K562 (cell line): ENCODE data around the gene MINDY4. TPM values are rescaled to one million over a fixed set of nuclear protein-coding genes. Genes with fewer than 3 reads are reported as not detected.

Experiments used
- ATAC-seq: fragments of 200-7000 bp; cut with Tn5 transposase; 3 replicates; pipeline ENCODE4 v1.9.1; 2020; ENCODE audit warnings: moderate library complexity
- BruUV-seq: library from RNA; stranded (reverse); fragments of 400-500 nt; replicated peaks from 2 replicates; lab custom pipeline; 2021; lab: Mats Ljungman, UMichigan
- CTCF ChIA-PET: fragments of 300-600 bp; formaldehyde crosslinking; extraction: SDS; loops from one replicate; lab custom pipeline; 2021; ENCODE audit warnings: low intra/inter-chr PET ratio; lab: Yijun Ruan, JAX
- POLR2A ChIA-PET: fragments of 300-600, 350-650 bp; sonication (Branson Sonifier 250); formaldehyde crosslinking; extraction: SDS; loops from one replicate; lab custom pipeline; 2021; ENCODE audit warnings: antibody characterized with exemption, inconsistent platforms; lab: Yijun Ruan, JAX
- DNase-seq, 4 experiments: peaks; one replicate each; pipeline versions ENCODE4 v3.0.0 to v3.0.0-alpha.2; 2011 to 2018; ENCODE audit warnings: low spot score in 3 of 4, mixed read lengths in 3 of 4; ENCODE audit errors: extremely low read depth in 1 of 4
- FAIRE-seq: peaks from 2 replicates; lab custom pipeline; 2011; peaks lifted over from hg19 to GRCh38; lab: Jason Lieb, UNC
- H2AFZ ChIP-seq: 2 replicates; pipeline ENCODE4 v1.6.0; 2011; ENCODE audit warnings: low read depth, low read length, control low read depth, inconsistent platforms
- H3K27ac ChIP-seq: fragments of 200-600 bp; 3 replicates; pipeline ENCODE4 v1.8.0; 2011; ENCODE audit warnings: low read depth, mild to moderate bottlenecking, control low read depth, inconsistent platforms, low read length, moderate library complexity, mixed read lengths; ENCODE audit errors: extremely low read depth
- H3K27me3 ChIP-seq, 2 experiments: fragments of 300-600 bp in 1 of 2; 2 replicates in 1 of 2; 3 replicates in 1 of 2; pipeline versions ENCODE4 v1.6.0 to v1.8.0; 2011; ENCODE audit warnings: inconsistent platforms in 2 of 2, low read length in 2 of 2, mild to moderate bottlenecking in 1 of 2, mixed read lengths in 1 of 2, moderate library complexity in 1 of 2; ENCODE audit not compliant: control insufficient read depth in 2 of 2, insufficient read depth in 2 of 2
- H3K36me3 ChIP-seq: fragments of 300-600 bp; 3 replicates; pipeline ENCODE4 v1.8.0; 2011; ENCODE audit warnings: mild to moderate bottlenecking, low read length, inconsistent platforms; ENCODE audit not compliant: control insufficient read depth, insufficient read depth
- H3K4me1 ChIP-seq, 2 experiments: fragments of 200-600 bp in 1 of 2; replicated peaks in 1 of 2; 2 replicates in 1 of 2; 3 replicates in 1 of 2; pipeline versions ENCODE4 v1.5.1 to v1.8.0; 2011; ENCODE audit warnings: inconsistent platforms in 2 of 2, low read length in 2 of 2, mild to moderate bottlenecking in 1 of 2, mixed read lengths in 1 of 2, moderate library complexity in 1 of 2; ENCODE audit not compliant: control insufficient read depth in 2 of 2, insufficient read depth in 2 of 2
- H3K4me2 ChIP-seq: 2 replicates; pipeline ENCODE4 v1.6.1; 2011; ENCODE audit warnings: low read length, control low read depth, inconsistent platforms, mixed read lengths; ENCODE audit not compliant: insufficient read depth
- H3K4me3 ChIP-seq: fragments of 200-600 bp; sonication (generic), shearing (Covaris generic); 2 replicates; pipeline ENCODE4 v1.5.1; 2016; ENCODE audit warnings: control low read depth, inconsistent platforms
- H3K79me2 ChIP-seq: fragments of 200-600 bp; 3 replicates; pipeline ENCODE4 v1.8.0; 2011; ENCODE audit warnings: low read length, inconsistent platforms; ENCODE audit not compliant: control insufficient read depth, insufficient read depth
- H3K9ac ChIP-seq, 2 experiments: 2 replicates each; pipeline versions ENCODE4 v1.6.0 to v1.6.1; 2011; ENCODE audit warnings: low read depth in 2 of 2, low read length in 2 of 2, control low read depth in 1 of 2, inconsistent platforms in 1 of 2, mild to moderate bottlenecking in 1 of 2, mixed read lengths in 1 of 2; ENCODE audit not compliant: insufficient read depth in 1 of 2
- H3K9me1 ChIP-seq: one replicate; pipeline ENCODE4 v1.6.0; 2011; ENCODE audit warnings: inconsistent platforms, mild to moderate bottlenecking, low read length, moderate library complexity; ENCODE audit not compliant: control insufficient read depth, insufficient read depth
- H3K9me3 ChIP-seq: replicated peaks from 2 replicates; pipeline ENCODE4 v1.5.1; 2011; ENCODE audit warnings: low read depth, low read length, inconsistent platforms; ENCODE audit not compliant: control insufficient read depth, insufficient read depth
- H4K20me1 ChIP-seq: replicated peaks from 2 replicates; pipeline ENCODE4 v1.6.1; 2011; ENCODE audit warnings: low read length, inconsistent platforms, mixed read lengths; ENCODE audit not compliant: control insufficient read depth, insufficient read depth
- MBD2 ChIP-seq: sonication (generic); IDR thresholded peaks from 2 replicates; pipeline ENCODE4 v1.6.1; 2016; ENCODE audit warnings: low read depth, borderline replicate concordance
- WGBS: fragments of 100-300 bp; shearing (Covaris generic); methylation state at CpG from one replicate; pipeline ENCODE4 v1.1.6; 2016; ENCODE audit warnings: low coverage, mixed read lengths; ENCODE audit not compliant: insufficient coverage; ENCODE audit errors: missing lambda C conversion rate; 5-methylcytosine and 5-hydroxymethylcytosine counted together
- in situ Hi-C: fragments of 300-500 bp; cut with MboI; formaldehyde crosslinking; loops from 4 replicates; pipeline ENCODE4 v1.15.0; 2018; ENCODE audit warnings: inconsistent platforms, mixed read lengths
- intact Hi-C: fragments of 100-400 bp; cut with micrococcal nuclease; formaldehyde crosslinking; loops from 2 replicates; pipeline ENCODE4 v1.14.2; 2022
- polyA plus RNA-seq, 8 experiments: library from polyadenylated mRNA; depleted of rRNA in 4 of 8; stranded (reverse) in 5 of 8; unstranded in 3 of 8; fragments of >200 nt; fragmentation: Nextera tagmentation in 2 of 8; fragmentation: Illumina TruSeq in 1 of 8; extraction: Ambion mirVana in 2 of 8; extraction: Trizol in 1 of 8; gene quantifications; 2 replicates each; pipeline versions ENCODE4 v1.2.1 to v1.2.3, GENCODE V29; 2011 to 2014; ENCODE audit warnings: inconsistent platforms in 1 of 8, missing spikeins in 1 of 8
- total RNA-seq, 7 experiments: library from RNA; depleted of rRNA in 6 of 7; stranded (reverse); fragments of >200 nt in 6 of 7; fragmentation: Illumina TruSeq in 2 of 7; extraction: Trizol in 2 of 7; gene quantifications; 2 replicates each; pipeline versions ENCODE4 v1.2.1 to v1.2.3, GENCODE V29; 2011 to 2021; ENCODE audit warnings: low replicate concordance in 1 of 7
- TF ChIP-seq, protein P1 (sequence below): fragments of 450-650 bp; IDR thresholded peaks from 2 replicates; pipeline ENCODE4 v1.6.1; 2016; ENCODE audit warnings: low read depth
- TF ChIP-seq, protein P2 (sequence below): fragments of 250-450 bp; sonication (Bioruptor Pico); IDR thresholded peaks from 2 replicates; pipeline ENCODE4 v1.8.0; 2022; ENCODE audit warnings: inconsistent platforms, mild to moderate bottlenecking, moderate library complexity, borderline replicate concordance

Gene MINDY4
- total and polyA plus RNA-seq, 9 of the 15 experiments (the other 6 are each of a cell fraction or from before 2014, with no cell fraction given): 2.1 to 16.7 (median 11.0) TPM

DNA sequence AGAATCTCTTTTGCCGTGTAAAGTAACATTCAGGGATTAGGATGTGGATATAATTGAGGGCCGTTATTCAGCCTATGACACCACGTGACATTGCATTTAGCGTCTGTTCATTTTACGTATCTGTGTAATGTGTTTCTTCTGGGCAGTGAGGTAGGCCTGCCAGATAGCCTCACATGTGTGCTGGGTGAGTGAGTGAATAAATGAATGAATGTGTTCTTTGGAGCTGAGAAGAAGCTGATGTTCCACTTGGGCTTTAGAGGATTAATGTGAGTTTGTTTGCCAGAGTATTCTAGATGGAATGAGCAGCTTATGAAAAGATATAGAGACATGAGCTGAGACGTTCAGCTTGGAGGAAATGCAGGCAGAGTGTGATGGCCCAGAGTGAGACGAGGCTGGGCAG is 55.0 kb downstream of the MINDY4 start:
- DNase-seq (no peak), FAIRE-seq (no peak), ATAC-seq (no peak)
- intact Hi-C loops (no loop called here), in situ Hi-C loops (no loop called here)
- Histone ChIP-seq H4K20me1 (no peaks in the 10 kb centered on the region), H3K9me1 (no peaks in the 10 kb centered on the region), H3K79me2 (no peaks in the 10 kb centered on the region), H3K9ac (no peak overlapping the region), H3K9me3 (no peaks in the 10 kb centered on the region; the same call in 1 of the 2 replicates), H3K36me3 (peaks cover 5% of the 10 kb centered on the region; the same call in 2 of the 3 replicates), H3K27me3 (no peaks in the 10 kb centered on the region), H3K27ac (no peak overlapping the region), H3K4me1 (no peaks in the 10 kb centered on the region), H3K4me2 (no peak overlapping the region), H3K4me3 (no peak overlapping the region), H2AFZ (no peak overlapping the region)
- TF ChIP-seq MBD2: no peak
- TF ChIP-seq, protein P1, sequence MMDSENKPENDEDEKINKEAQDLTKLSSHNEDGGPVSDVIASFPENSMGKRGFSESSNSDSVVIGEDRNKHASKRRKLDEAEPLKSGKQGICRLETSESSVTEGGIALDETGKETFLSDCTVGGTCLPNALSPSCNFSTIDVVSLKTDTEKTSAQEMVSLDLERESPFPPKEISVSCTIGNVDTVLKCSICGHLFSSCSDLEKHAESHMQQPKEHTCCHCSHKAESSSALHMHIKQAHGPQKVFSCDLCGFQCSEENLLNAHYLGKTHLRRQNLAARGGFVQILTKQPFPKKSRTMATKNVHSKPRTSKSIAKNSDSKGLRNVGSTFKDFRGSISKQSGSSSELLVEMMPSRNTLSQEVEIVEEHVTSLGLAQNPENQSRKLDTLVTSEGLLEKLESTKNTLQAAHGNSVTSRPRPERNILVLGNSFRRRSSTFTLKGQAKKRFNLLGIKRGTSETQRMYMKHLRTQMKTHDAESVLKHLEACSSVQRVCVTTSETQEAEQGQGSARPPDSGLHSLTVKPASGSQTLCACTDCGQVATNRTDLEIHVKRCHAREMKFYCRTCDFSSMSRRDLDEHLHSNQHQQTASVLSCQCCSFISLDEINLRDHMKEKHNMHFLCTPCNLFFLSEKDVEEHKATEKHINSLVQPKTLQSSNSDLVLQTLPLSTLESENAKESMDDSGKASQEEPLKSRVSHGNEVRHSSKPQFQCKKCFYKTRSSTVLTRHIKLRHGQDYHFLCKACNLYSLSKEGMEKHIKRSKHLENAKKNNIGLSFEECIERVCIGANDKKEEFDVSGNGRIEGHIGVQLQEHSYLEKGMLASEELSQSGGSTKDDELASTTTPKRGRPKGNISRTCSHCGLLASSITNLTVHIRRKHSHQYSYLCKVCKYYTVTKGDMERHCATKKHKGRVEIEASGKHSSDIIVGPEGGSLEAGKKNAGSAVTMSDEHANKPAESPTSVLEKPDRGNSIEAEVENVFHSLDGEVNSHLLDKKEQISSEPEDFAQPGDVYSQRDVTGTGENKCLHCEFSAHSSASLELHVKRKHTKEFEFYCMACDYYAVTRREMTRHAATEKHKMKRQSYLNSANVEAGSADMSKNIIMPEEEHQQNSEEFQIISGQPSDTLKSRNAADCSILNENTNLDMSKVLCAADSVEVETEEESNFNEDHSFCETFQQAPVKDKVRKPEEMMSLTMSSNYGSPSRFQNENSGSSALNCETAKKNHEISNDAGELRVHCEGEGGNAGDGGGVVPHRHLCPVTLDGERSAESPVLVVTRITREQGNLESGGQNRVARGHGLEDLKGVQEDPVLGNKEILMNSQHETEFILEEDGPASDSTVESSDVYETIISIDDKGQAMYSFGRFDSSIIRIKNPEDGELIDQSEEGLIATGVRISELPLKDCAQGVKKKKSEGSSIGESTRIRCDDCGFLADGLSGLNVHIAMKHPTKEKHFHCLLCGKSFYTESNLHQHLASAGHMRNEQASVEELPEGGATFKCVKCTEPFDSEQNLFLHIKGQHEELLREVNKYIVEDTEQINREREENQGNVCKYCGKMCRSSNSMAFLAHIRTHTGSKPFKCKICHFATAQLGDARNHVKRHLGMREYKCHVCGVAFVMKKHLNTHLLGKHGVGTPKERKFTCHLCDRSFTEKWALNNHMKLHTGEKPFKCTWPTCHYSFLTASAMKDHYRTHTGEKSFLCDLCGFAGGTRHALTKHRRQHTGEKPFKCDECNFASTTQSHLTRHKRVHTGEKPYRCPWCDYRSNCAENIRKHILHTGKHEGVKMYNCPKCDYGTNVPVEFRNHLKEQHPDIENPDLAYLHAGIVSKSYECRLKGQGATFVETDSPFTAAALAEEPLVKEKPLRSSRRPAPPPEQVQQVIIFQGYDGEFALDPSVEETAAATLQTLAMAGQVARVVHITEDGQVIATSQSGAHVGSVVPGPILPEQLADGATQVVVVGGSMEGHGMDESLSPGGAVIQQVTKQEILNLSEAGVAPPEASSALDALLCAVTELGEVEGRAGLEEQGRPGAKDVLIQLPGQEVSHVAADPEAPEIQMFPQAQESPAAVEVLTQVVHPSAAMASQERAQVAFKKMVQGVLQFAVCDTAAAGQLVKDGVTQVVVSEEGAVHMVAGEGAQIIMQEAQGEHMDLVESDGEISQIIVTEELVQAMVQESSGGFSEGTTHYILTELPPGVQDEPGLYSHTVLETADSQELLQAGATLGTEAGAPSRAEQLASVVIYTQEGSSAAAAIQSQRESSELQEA: no peak
- TF ChIP-seq, protein P2, sequence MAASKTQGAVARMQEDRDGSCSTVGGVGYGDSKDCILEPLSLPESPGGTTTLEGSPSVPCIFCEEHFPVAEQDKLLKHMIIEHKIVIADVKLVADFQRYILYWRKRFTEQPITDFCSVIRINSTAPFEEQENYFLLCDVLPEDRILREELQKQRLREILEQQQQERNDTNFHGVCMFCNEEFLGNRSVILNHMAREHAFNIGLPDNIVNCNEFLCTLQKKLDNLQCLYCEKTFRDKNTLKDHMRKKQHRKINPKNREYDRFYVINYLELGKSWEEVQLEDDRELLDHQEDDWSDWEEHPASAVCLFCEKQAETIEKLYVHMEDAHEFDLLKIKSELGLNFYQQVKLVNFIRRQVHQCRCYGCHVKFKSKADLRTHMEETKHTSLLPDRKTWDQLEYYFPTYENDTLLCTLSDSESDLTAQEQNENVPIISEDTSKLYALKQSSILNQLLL (CRISPR knock-in tag): no peak
- 70% methylated on average over 7 of the region's 7 CpGs for WGBS
- CTCF ChIA-PET: no interaction called here
- no TSS peak for BruUV-seq
- POLR2A ChIA-PET: interaction anchor here (0.8 to 1.2 kb wide), 3 partner anchors 10 to 586 kb away, joined by 3 read pairs; no protein-coding TSS in a partner anchor
